ENCODE results near the gene OPCML. TPM values are rescaled to one million over a fixed set of nuclear protein-coding genes. Genes with fewer than 3 reads are reported as not detected.

Gene OPCML
- total RNA-seq, 4 donors from 2014 or later = 0.15 TPM; not detected in 3

DNA sequence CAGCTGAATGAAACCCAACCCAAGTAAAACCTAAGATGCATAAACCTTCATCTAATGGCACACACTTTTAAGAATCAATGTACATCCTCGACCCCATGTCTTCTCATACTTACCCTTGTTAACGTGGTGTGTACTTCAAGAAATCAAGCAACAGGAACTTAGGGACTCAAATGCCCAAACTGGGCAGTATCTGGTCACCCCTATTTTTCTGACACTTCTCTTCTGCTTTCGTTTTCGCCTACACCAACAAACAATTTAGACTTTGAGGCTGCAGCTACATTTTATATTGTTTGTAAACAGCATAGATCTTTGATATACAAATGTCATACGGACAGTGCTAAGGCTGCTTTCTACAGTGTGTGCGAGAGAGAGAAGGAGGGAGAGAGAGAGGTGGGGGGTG, 1117.8 kb downstream of the OPCML start:
- H3K4me1 ChIP-seq = no peaks in the 10 kb centered on the region
- TF ChIP-seq POLR2A (IDR thresholded peaks at IDR 0.05) = no peak
- no peak for TF ChIP-seq POLR2AphosphoS5 (IDR thresholded peaks at IDR 0.05)
- TF ChIP-seq, protein P1, sequence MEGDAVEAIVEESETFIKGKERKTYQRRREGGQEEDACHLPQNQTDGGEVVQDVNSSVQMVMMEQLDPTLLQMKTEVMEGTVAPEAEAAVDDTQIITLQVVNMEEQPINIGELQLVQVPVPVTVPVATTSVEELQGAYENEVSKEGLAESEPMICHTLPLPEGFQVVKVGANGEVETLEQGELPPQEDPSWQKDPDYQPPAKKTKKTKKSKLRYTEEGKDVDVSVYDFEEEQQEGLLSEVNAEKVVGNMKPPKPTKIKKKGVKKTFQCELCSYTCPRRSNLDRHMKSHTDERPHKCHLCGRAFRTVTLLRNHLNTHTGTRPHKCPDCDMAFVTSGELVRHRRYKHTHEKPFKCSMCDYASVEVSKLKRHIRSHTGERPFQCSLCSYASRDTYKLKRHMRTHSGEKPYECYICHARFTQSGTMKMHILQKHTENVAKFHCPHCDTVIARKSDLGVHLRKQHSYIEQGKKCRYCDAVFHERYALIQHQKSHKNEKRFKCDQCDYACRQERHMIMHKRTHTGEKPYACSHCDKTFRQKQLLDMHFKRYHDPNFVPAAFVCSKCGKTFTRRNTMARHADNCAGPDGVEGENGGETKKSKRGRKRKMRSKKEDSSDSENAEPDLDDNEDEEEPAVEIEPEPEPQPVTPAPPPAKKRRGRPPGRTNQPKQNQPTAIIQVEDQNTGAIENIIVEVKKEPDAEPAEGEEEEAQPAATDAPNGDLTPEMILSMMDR (IDR thresholded peaks at IDR 0.05) = no peak
- TF ChIP-seq EP300 (IDR thresholded peaks at IDR 0.05) = no peak
- H3K27me3 ChIP-seq = peaks cover 6% of the 10 kb centered on the region
- no peaks in the 10 kb centered on the region for H3K36me3 ChIP-seq
- no peaks in the 10 kb centered on the region for H3K9me3 ChIP-seq
- H3K27ac ChIP-seq = no peak overlapping the region
- H3K4me3 ChIP-seq = no peak overlapping the region
- WGBS = 87% methylated on average over 6 of the region's 6 CpGs
- DNase-seq (ENCODE audit: low spot score in 2 of 2) = no peak

DNA sequence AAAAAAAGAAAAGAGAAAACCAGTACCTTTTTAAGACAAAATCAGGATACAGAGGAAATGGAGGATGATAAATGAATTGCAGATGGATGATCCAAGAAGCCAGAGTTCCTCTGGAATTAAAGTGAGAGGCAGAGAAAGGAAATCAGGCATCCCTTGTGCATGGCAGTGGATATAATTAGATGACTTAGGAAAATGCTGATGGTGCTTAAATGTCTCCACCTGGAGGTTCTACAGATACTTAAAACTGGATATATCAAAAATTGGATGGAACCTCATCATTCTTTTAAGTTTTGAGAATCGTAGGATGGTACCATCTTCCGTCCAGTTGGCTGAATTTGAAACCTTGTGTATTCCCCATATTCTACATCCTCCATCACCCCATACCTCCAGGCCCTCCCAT, 1121.9 kb downstream of the OPCML start:
- Histone ChIP-seq H3K36me3 (no peaks in the 10 kb centered on the region), H3K27me3 (peaks cover 4% of the 10 kb centered on the region), H3K27ac (no peak overlapping the region), H3K9me3 (no peaks in the 10 kb centered on the region), H3K4me3 (no peak overlapping the region), H3K4me1 (no peaks in the 10 kb centered on the region)
- DNase-seq (ENCODE audit: low spot score in 2 of 2) = no peak
- WGBS = 87% methylated on average over 2 of the region's 2 CpGs
- no peak for TF ChIP-seq POLR2AphosphoS5 (IDR thresholded peaks at IDR 0.05)
- TF ChIP-seq EP300 (IDR thresholded peaks at IDR 0.05) = no peak
- TF ChIP-seq, protein P1 (IDR thresholded peaks at IDR 0.05) = no peak
- no peak for TF ChIP-seq POLR2A (IDR thresholded peaks at IDR 0.05)

DNA sequence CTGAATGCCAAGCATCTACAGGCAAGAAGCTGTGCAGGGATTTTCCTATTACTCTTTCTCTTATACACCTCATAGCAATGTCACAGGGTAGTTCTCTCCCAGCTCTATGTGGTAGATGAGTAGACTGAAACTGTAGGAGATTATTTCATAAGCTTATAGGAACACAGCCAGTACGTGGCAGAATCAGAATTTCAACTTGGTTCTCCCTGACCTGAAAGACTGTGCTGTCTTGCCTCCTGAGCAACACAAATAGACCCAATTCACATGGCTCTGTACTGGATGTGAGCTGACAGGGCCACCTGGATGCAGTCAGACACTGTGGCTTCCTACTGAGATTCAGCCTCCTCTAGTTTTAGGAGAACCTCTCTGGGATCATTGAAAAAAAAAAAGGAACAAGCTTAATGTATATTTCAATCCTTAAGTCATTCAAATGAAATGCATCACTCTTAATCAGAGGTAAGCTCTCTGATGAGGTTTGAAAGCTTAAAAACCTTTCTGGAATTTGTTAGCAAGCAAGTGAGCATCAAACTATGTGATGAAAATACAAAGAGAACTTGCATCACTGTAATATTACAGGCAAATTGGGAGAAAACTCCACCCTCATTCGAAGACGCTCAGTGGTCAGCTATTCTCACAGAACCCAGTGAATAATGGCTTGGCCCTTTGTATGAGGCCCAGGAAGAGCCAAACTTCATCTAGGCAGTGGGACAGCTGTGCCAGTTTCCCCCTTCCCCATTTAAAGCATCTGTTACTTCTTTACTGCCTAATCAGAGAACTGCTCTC, 1122.5 kb downstream of the OPCML start:
- 77% methylated on average over 3 of the region's 3 CpGs for WGBS
- TF ChIP-seq, protein P1 (IDR thresholded peaks at IDR 0.05) = no peak
- TF ChIP-seq POLR2A (IDR thresholded peaks at IDR 0.05) = no peak
- no peak for TF ChIP-seq POLR2AphosphoS5 (IDR thresholded peaks at IDR 0.05)
- no peak for TF ChIP-seq EP300 (IDR thresholded peaks at IDR 0.05)

DNA sequence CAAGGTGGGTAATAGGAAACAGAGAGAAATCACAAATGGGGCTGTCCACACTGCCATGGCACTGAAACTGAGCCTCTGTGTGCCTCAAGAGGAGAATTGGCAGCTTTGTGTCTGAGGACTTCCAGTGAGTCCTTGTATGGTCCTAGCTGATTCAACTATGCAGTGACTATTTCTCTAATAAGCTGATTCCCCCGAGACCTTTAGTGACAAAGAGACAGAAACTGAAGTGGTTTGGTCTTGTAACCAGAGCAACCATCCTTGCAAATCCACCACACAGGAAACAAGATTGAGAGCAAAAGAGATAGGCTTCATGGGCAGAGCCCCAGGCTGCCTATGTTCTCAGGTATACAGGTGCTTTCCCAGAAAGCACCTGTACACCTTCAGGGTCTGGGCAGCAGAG, 1123.4 kb downstream of the OPCML start:
- no peaks in the 10 kb centered on the region for H3K4me1 ChIP-seq
- no peak overlapping the region for H3K27ac ChIP-seq
- H3K9me3 ChIP-seq = no peaks in the 10 kb centered on the region
- WGBS = 56% methylated on average over 1 of the region's 1 CpG
- no peaks in the 10 kb centered on the region for H3K36me3 ChIP-seq
- peaks cover 4% of the 10 kb centered on the region for H3K27me3 ChIP-seq
- TF ChIP-seq POLR2A (IDR thresholded peaks at IDR 0.05) = no peak
- TF ChIP-seq EP300 (IDR thresholded peaks at IDR 0.05) = no peak
- TF ChIP-seq, protein P1 (IDR thresholded peaks at IDR 0.05) = no peak
- TF ChIP-seq POLR2AphosphoS5 (IDR thresholded peaks at IDR 0.05) = no peak
- H3K4me3 ChIP-seq = no peak overlapping the region
- DNase-seq (ENCODE audit: low spot score in 2 of 2) = no peak

More for the DNA sequence above, 1122.5 kb downstream of the OPCML start:
- Histone ChIP-seq H3K27me3 (peaks cover 4% of the 10 kb centered on the region), H3K27ac (no peak overlapping the region), H3K4me1 (no peaks in the 10 kb centered on the region), H3K36me3 (no peaks in the 10 kb centered on the region), H3K9me3 (no peaks in the 10 kb centered on the region), H3K4me3 (no peak overlapping the region)
- DNase-seq (ENCODE audit: low spot score in 2 of 2) = no peak

DNA sequence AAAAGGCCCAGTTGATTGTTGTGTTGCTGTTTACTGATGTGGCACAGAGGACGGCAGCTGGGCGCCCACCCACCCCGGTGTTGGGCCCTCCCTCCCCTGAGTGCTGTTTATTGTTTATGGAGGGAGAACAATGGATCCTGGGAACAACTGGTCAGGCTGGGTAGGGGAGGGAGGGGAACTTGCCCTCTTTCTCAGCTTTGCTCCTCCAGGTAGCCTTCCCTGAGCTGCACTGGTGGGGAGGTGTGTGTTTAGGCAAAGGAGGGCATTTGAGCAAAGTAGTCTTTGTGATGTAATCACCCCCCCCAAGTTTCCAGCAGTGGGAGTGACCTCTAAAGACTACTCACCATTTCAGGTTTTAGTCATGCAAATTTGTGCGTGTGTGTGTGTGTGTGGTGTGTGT, 1126.6 kb downstream of the OPCML start:
- no peak overlapping the region for H3K4me3 ChIP-seq
- no peaks in the 10 kb centered on the region for H3K9me3 ChIP-seq
- 68% methylated on average over 4 of the region's 4 CpGs for WGBS
- H3K27ac ChIP-seq = no peak overlapping the region
- H3K4me1 ChIP-seq = no peaks in the 10 kb centered on the region
- DNase-seq (ENCODE audit: low spot score in 2 of 2) = no peak
- no peaks in the 10 kb centered on the region for H3K27me3 ChIP-seq
- no peak for TF ChIP-seq POLR2A (IDR thresholded peaks at IDR 0.05)
- TF ChIP-seq EP300 (IDR thresholded peaks at IDR 0.05) = no peak
- TF ChIP-seq POLR2AphosphoS5 (IDR thresholded peaks at IDR 0.05) = no peak
- TF ChIP-seq, protein P1 (IDR thresholded peaks at IDR 0.05) = no peak
- H3K36me3 ChIP-seq = no peaks in the 10 kb centered on the region

Measured in suprapubic skin (tissue), 4 donors.